Endothelial cell of umbilical vein (primary cell): ENCODE results near the gene CACNA2D1. TPM values are rescaled to one million over a fixed set of nuclear protein-coding genes. Genes with fewer than 3 reads are reported as not detected.

Experiments used
- BruUV-seq: library from RNA; stranded (reverse); fragments of 400-500 nt; replicated peaks from 2 replicates; lab custom pipeline; 2021; lab: Mats Ljungman, UMichigan
- CTCF ChIA-PET: fragments of 300-600, 350-600 bp; sonication (Branson Sonifier 250); formaldehyde crosslinking; loops from one replicate; lab custom pipeline; 2021; ENCODE audit warnings: antibody characterized with exemption, inconsistent platforms; lab: Charles Lee
- POLR2A ChIA-PET: fragments of 300-600, 350-600 bp; sonication (Branson Sonifier 250); formaldehyde crosslinking; loops from one replicate; lab custom pipeline; 2021; ENCODE audit warnings: antibody characterized with exemption, inconsistent platforms; lab: Charles Lee
- DNase-seq: peaks from one replicate; pipeline ENCODE4 v3.0.0-alpha.2; 2011; ENCODE audit warnings: low read depth, low spot score
- FAIRE-seq: peaks from 2 replicates; lab custom pipeline; 2011; peaks lifted over from hg19 to GRCh38; lab: Jason Lieb, UNC
- H2AFZ ChIP-seq: 2 replicates; pipeline ENCODE4 v1.6.0; 2012; ENCODE audit warnings: low read depth, low read length, control low read depth, inconsistent platforms
- H3K27ac ChIP-seq: 2 replicates; pipeline ENCODE4 v1.5.1; 2011; ENCODE audit warnings: low read depth, mild to moderate bottlenecking, control low read depth, low read length, moderate library complexity; ENCODE audit not compliant: insufficient read depth
- H3K27me3 ChIP-seq, 2 experiments: 2 replicates each; pipeline versions ENCODE4 v1.6.0 to v1.6.1; 2011; ENCODE audit warnings: low read length in 2 of 2, mixed read lengths in 1 of 2; ENCODE audit not compliant: control insufficient read depth in 2 of 2, insufficient read depth in 2 of 2
- H3K36me3 ChIP-seq, 2 experiments: 2 replicates in 1 of 2; 3 replicates in 1 of 2; pipeline ENCODE4 v1.5.1; 2011; ENCODE audit warnings: low read length in 2 of 2, mild to moderate bottlenecking in 1 of 2, moderate library complexity in 1 of 2; ENCODE audit not compliant: control insufficient read depth in 2 of 2, insufficient read depth in 2 of 2; ENCODE audit errors: extremely low read depth in 1 of 2
- H3K4me1 ChIP-seq: 3 replicates; pipeline ENCODE4 v1.5.1; 2011; ENCODE audit warnings: mild to moderate bottlenecking, low read length; ENCODE audit not compliant: control insufficient read depth, insufficient read depth; ENCODE audit errors: extremely low read depth
- H3K4me2 ChIP-seq: 2 replicates; pipeline ENCODE4 v1.6.1; 2011; ENCODE audit warnings: low read length, control low read depth, mixed read lengths; ENCODE audit not compliant: insufficient read depth
- H3K4me3 ChIP-seq, 3 experiments: fragments of 200-600 bp in 1 of 3; sonication (generic), shearing (Covaris generic) in 1 of 3; replicated peaks in 1 of 3; 2 replicates each; pipeline ENCODE4 v1.5.1; 2011 to 2016; ENCODE audit warnings: control low read depth in 3 of 3, low read length in 3 of 3, mild to moderate bottlenecking in 2 of 3, inconsistent platforms in 1 of 3, low read depth in 1 of 3, moderate library complexity in 1 of 3; ENCODE audit not compliant: insufficient read depth in 1 of 3
- H3K79me2 ChIP-seq: 2 replicates; pipeline ENCODE4 v1.6.0; 2012; ENCODE audit warnings: low read length, inconsistent platforms; ENCODE audit not compliant: control insufficient read depth, insufficient read depth
- H3K9ac ChIP-seq: replicated peaks from 2 replicates; pipeline ENCODE3; 2011; ENCODE audit warnings: low read length, control low read depth; ENCODE audit not compliant: insufficient read depth; ENCODE audit errors: extremely low read depth
- H3K9me1 ChIP-seq: replicated peaks from 3 replicates; pipeline ENCODE4 v1.6.0; 2011; ENCODE audit warnings: mild to moderate bottlenecking, low read length; ENCODE audit not compliant: control insufficient read depth, insufficient read depth; ENCODE audit errors: extremely low read depth
- H3K9me3 ChIP-seq: replicated peaks from 2 replicates; pipeline ENCODE4 v1.5.1; 2012; ENCODE audit warnings: low read length, inconsistent platforms; ENCODE audit not compliant: control insufficient read depth, insufficient read depth
- H4K20me1 ChIP-seq: replicated peaks from 2 replicates; pipeline ENCODE3; 2011; ENCODE audit warnings: mild to moderate bottlenecking, low read length; ENCODE audit not compliant: control insufficient read depth, insufficient read depth; ENCODE audit errors: extremely low read depth
- CTCF ChIP-seq, 2 donors: IDR thresholded peaks; 1 replicate in 1 of 2; 2 replicates in 1 of 2; pipeline ENCODE4 v1.5.1; 2011; ENCODE audit warnings: low read length in 2 of 2, mild to moderate bottlenecking in 2 of 2, moderate library complexity in 2 of 2, control low read depth in 1 of 2, inconsistent platforms in 1 of 2, low read depth in 1 of 2; ENCODE audit not compliant: insufficient read depth in 1 of 2; ENCODE audit errors: extremely low read depth in 1 of 2
- EZH2 ChIP-seq: IDR thresholded peaks from 2 replicates; pipeline ENCODE4 v1.6.1; 2012; ENCODE audit warnings: borderline replicate concordance, low read depth, mild to moderate bottlenecking, moderate library complexity, low read length, inconsistent platforms; ENCODE audit not compliant: severe bottlenecking
- FOS ChIP-seq: IDR thresholded peaks from 2 replicates; pipeline ENCODE4 v1.6.1; 2011; ENCODE audit warnings: mild to moderate bottlenecking, low read length, moderate library complexity, borderline replicate concordance; ENCODE audit not compliant: insufficient read depth
- GATA2 ChIP-seq: IDR thresholded peaks from 2 replicates; pipeline ENCODE4 v1.7.0; 2011; ENCODE audit warnings: low read depth, mild to moderate bottlenecking, moderate library complexity, mixed read lengths, low read length; ENCODE audit not compliant: insufficient read length, insufficient read depth
- JUN ChIP-seq: IDR thresholded peaks from 2 replicates; pipeline ENCODE4 v1.6.1; 2011; ENCODE audit warnings: borderline replicate concordance, low read depth; ENCODE audit not compliant: insufficient read length, insufficient read depth
- MAX ChIP-seq: IDR thresholded peaks from 2 replicates; pipeline ENCODE4 v1.6.1; 2011; ENCODE audit not compliant: insufficient read depth, insufficient read length
- MYC ChIP-seq: IDR thresholded peaks from one replicate; pipeline ENCODE4 v1.6.1; 2011; ENCODE audit warnings: mild to moderate bottlenecking, low read depth, low read length
- POLR2A ChIP-seq: IDR thresholded peaks from 2 replicates; pipeline ENCODE4 v1.6.1; 2012; ENCODE audit warnings: low read depth, mild to moderate bottlenecking, control low read depth, low read length
- POLR2AphosphoS5 ChIP-seq: IDR thresholded peaks from 2 replicates; pipeline ENCODE4 v1.6.1; 2012; ENCODE audit warnings: low read depth, mild to moderate bottlenecking, control low read depth, low read length, moderate library complexity; ENCODE audit not compliant: insufficient read depth
- dilution Hi-C: fragments of 300-500 bp; cut with MboI; formaldehyde crosslinking; loops from one replicate; pipeline ENCODE4 v1.15.0; 2019; ENCODE audit warnings: low sequenced_read_pairs; ENCODE audit not compliant: extremely low pct_ligation_motif_present
- intact Hi-C: fragments of 100-400 bp; cut with micrococcal nuclease; formaldehyde crosslinking; loops from one replicate; pipeline ENCODE4 v1.10.0; 2022
- polyA plus RNA-seq, 4 experiments: library from polyadenylated mRNA; depleted of rRNA in 3 of 4; stranded (reverse) in 3 of 4; unstranded in 1 of 4; fragments of >200 nt; gene quantifications; 2 replicates each; pipeline versions ENCODE4 v1.2.1 to v1.2.3, GENCODE V29; 2011 to 2012; ENCODE audit warnings: missing spikeins in 1 of 4
- total RNA-seq: library from RNA; stranded (reverse); gene quantifications from 2 replicates; pipeline ENCODE4 v1.2.3, GENCODE V29; 2021

Gene CACNA2D1
- total and polyA plus RNA-seq, 2 donors (not counting 3 experiments of a cell fraction or from before 2014, with no cell fraction given): 4.1 to 38.6 TPM

GRCh38 chr7:82273886-82274285 lies 169.7 kb downstream of the CACNA2D1 start:
- POLR2A ChIA-PET: no interaction called here
- Histone ChIP-seq H3K9me1 (no peaks in the 10 kb centered on the region), H3K4me2 (no peak overlapping the region), H2AFZ (no peak overlapping the region), H3K79me2 (no peaks in the 10 kb centered on the region), H3K9me3 (no peaks in the 10 kb centered on the region), H3K9ac (no peak overlapping the region), H4K20me1 (no peaks in the 10 kb centered on the region), H3K27ac (no peak overlapping the region), H3K36me3 (no peaks in the 10 kb centered on the region), H3K27me3 (no peaks in the 10 kb centered on the region), H3K4me3 (no peak overlapping the region), H3K4me1 (peaks cover 3% of the 10 kb centered on the region)
- dilution Hi-C loops: no loop called here
- FAIRE-seq (no peak), DNase-seq (no peak)
- BruUV-seq: no TSS peak
- intact Hi-C loops: no loop called here
- TF ChIP-seq POLR2AphosphoS5 (no peak), POLR2A (no peak), MAX (no peak), JUN (no peak), FOS (no peak), GATA2 (no peak), MYC (no peak), EZH2 (no peak), CTCF (IDR thresholded peaks at IDR 0.05; ENCODE audit: extremely low read depth in 1 of 2, insufficient read depth in 1 of 2, low read depth in 1 of 2, low read length in 2 of 2) (no peak)
- CTCF ChIA-PET: interaction anchor here (1.0 kb wide), 1 partner anchor 16 kb away, joined by 3 read pairs; no protein-coding TSS in a partner anchor
